ENCODE measurements around the gene CDH13.

- TF ChIP-seq CHD2 (IDR thresholded peaks at IDR 0.05; ENCODE audit: low read length) = no peak
- no peak for TF ChIP-seq MAX (IDR thresholded peaks at IDR 0.05)
- no peak for TF ChIP-seq EP300 (IDR thresholded peaks at IDR 0.05; ENCODE audit: borderline replicate concordance in 1 of 2, low read depth in 2 of 2, low read length in 2 of 2)
- no peak for TF ChIP-seq TAF1 (IDR thresholded peaks at IDR 0.05; ENCODE audit: low read depth, low read length)
- no peak for TF ChIP-seq CEBPB (IDR thresholded peaks at IDR 0.05; ENCODE audit: low read depth, low read length)
- no peak for TF ChIP-seq SRF (IDR thresholded peaks at IDR 0.05; ENCODE audit: low read depth, low read length)
- TF ChIP-seq CTCF (IDR thresholded peaks at IDR 0.05; ENCODE audit: control extremely low read depth in 1 of 3, insufficient read depth in 1 of 3, low read depth in 1 of 3, low read length in 3 of 3) = no peak
- no peak for TF ChIP-seq CBX5 (IDR thresholded peaks at IDR 0.05; ENCODE audit: low read depth, low read length)
- TF ChIP-seq POLR2A (IDR thresholded peaks at IDR 0.05; ENCODE audit: control extremely low read depth in 1 of 2, low read depth in 2 of 2, low read length in 2 of 2) = no peak
- TF ChIP-seq SAP30 (IDR thresholded peaks at IDR 0.05; ENCODE audit: insufficient read depth, insufficient replicate concordance, low read length) = no peak
These were observed 132.1 kb downstream of the CDH13 start for GRCh38 chr16:82758904-82759303.
